ENCODE measurements around the gene PNMA8B. TPM values are rescaled to one million over a fixed set of nuclear protein-coding genes. Genes with fewer than 3 reads are reported as not detected.
"Not testable (repeated sequence)": the region's sequence is repeated elsewhere in the genome, so short reads cannot be mapped to it uniquely, and the experiment has no call there.

The PNMA8B gene
- total RNA-seq, 6 experiments from 2014 or later, result 0.02 to 0.17 (median 0.07) TPM; not detected in 2

GRCh38 chr19:46503848-46504453 is 8.3 kb upstream of the PNMA8B start:
- Mint-ChIP-seq H3K4me1 (ENCODE audit: low read depth) (0 out of 2 replicates have a peak, but pooled peaks cover 5% of the 10 kb centered on the region), H3K27ac (no peak overlapping the region), H3K36me3 (ENCODE audit: low read depth) (no peaks in the 10 kb centered on the region), H3K27me3 (ENCODE audit: insufficient read depth) (peaks cover 13% of the 10 kb centered on the region), H3K4me3 (no peak overlapping the region), H3K9me3 (no peaks in the 10 kb centered on the region)
- no peak for TF ChIP-seq CTCF (IDR thresholded peaks at IDR 0.05)
- DNase-seq, result no peak

GRCh38 chr19:46502891-46503290 is 7.2 kb upstream of the PNMA8B start:
- TF ChIP-seq CTCF (IDR thresholded peaks at IDR 0.05), result no peak
- H3K4me1 Mint-ChIP-seq (ENCODE audit: low read depth), result peaks cover 8% of the 10 kb centered on the region; the same call in 1 of the 2 replicates
- H3K9me3 Mint-ChIP-seq, result no peaks in the 10 kb centered on the region
- H3K4me3 Mint-ChIP-seq, result no peak overlapping the region
- H3K36me3 Mint-ChIP-seq (ENCODE audit: low read depth), result no peaks in the 10 kb centered on the region
- H3K27me3 Mint-ChIP-seq (ENCODE audit: insufficient read depth), result peaks cover 10% of the 10 kb centered on the region
- DNase-seq, result no peak
- H3K27ac Mint-ChIP-seq, result no peak overlapping the region

GRCh38 chr19:46499692-46500091 is 4.0 kb upstream of the PNMA8B start:
- TF ChIP-seq CTCF (IDR thresholded peaks at IDR 0.05), result no peak
- 0 out of 2 replicates have a peak, but pooled peaks cover under 1% of the 10 kb centered on the region for H3K36me3 Mint-ChIP-seq (ENCODE audit: low read depth)
- no peaks in the 10 kb centered on the region for H3K9me3 Mint-ChIP-seq
- no peak overlapping the region for H3K27ac Mint-ChIP-seq
- no peak overlapping the region for H3K4me3 Mint-ChIP-seq
- no peak for DNase-seq
- H3K27me3 Mint-ChIP-seq (ENCODE audit: insufficient read depth), result peaks cover 5% of the 10 kb centered on the region
- peaks cover 10% of the 10 kb centered on the region; the same call in 1 of the 2 replicates for H3K4me1 Mint-ChIP-seq (ENCODE audit: low read depth)

- no peak for TF ChIP-seq CTCF (IDR thresholded peaks at IDR 0.05)
- Mint-ChIP-seq H3K9me3 (no peaks in the 10 kb centered on the region), H3K4me3 (no peak overlapping the region), H3K4me1 (ENCODE audit: low read depth) (peaks cover 10% of the 10 kb centered on the region; the same call in 1 of the 2 replicates), H3K27ac (no peak overlapping the region), H3K36me3 (ENCODE audit: low read depth) (0 out of 2 replicates have a peak, but pooled peaks cover 5% of the 10 kb centered on the region), H3K27me3 (ENCODE audit: insufficient read depth) (peaks cover 9% of the 10 kb centered on the region)
- peak; percentile 6 for DNase-seq
Observed at GRCh38 chr19:46497773-46498172, 2.1 kb upstream of the PNMA8B start.

GRCh38 chr19:46496886-46497285 is 1.2 kb upstream of the PNMA8B start:
- not testable (repeated sequence) for H3K27ac Mint-ChIP-seq; H3K4me3 Mint-ChIP-seq; H3K36me3 Mint-ChIP-seq (ENCODE audit: low read depth); H3K27me3 Mint-ChIP-seq (ENCODE audit: insufficient read depth); DNase-seq; H3K9me3 Mint-ChIP-seq
- H3K4me1 Mint-ChIP-seq (ENCODE audit: low read depth), result peaks cover 10% of the 10 kb centered on the region; the same call in 1 of the 2 replicates

GRCh38 chr19:46496304-46496703 is 637 bp upstream of the PNMA8B start:
- TF ChIP-seq CTCF (IDR thresholded peaks at IDR 0.05), result no peak
- Mint-ChIP-seq H3K4me1 (ENCODE audit: low read depth) (peaks cover 10% of the 10 kb centered on the region; the same call in 1 of the 2 replicates), H3K27ac (no peak overlapping the region), H3K36me3 (ENCODE audit: low read depth) (0 out of 2 replicates have a peak, but pooled peaks cover 5% of the 10 kb centered on the region), H3K4me3 (no peak overlapping the region), H3K9me3 (no peaks in the 10 kb centered on the region), H3K27me3 (ENCODE audit: insufficient read depth) (peaks cover 12% of the 10 kb centered on the region)
- no peak for DNase-seq
